HG03565 (cell line): ENCODE data around the gene TRIOBP.
"Not testable (repeated sequence)": the region's sequence is repeated elsewhere in the genome, so short reads cannot be mapped to it uniquely, and the experiment has no call there.

Experiments
- ATAC-seq: cut with Tn5 transposase; IDR thresholded peaks from one replicate; pipeline ENCODE4 v1.9.1; 2021; ENCODE audit warnings: mild to moderate bottlenecking, moderate library complexity; ENCODE audit not compliant: unreplicated experiment

The TRIOBP gene

DNA sequence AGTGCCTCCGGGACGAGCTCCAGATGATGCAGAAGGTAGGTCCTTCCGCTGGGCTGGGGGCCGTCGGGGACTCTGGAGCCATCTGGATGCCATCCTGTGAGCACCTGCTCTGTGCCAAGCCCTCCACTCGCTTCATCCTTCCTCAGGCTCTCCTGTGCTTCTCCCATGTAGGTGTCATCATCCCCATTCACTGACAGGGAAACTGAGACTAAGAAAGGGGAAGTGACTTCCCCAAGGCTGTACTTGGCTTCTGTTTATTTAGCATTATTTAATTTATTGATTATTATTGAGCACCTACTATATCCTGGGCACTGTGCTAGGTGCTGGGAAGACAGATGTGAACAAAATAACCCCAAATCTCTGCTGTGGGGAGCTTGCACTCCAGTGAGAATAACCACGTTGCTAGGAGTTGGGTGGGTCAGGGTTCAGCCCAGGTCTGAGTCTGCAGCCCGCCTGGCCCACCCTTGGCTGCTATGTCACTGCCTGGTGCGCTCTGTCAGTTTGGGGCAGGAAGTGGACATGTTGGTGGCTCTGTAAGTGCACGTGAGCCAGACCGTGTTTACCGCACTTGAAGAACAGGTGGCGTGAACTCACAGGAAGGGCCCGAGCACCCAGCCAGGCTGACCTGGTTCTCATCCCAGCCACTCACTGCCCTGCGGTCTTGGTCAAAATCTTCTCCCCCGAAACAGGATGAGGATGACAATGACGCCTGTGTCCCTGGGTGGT lies 75.0 kb downstream of the TRIOBP start:
- no peak for ATAC-seq

DNA sequence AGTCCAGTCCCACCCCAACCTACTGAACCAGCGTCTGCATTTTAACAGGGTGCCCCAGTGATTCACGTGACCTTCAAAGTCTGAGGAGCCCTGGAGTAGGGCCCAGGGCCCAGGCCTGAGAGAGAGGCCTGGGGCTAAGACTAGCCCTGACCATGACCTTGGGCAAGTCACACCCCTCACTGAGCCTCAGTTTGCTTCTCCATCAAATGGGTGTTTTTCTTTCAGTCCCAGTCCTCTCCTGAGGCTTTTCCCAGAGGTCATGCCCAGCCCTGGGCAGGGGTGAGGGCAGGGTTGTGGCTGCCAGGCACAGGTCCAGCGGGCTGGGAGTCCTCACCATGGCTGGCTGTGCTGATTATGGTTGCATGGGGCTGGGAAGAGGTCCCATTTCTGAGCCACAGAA lies 77.9 kb downstream of the TRIOBP start:
- ATAC-seq, result no peak

DNA sequence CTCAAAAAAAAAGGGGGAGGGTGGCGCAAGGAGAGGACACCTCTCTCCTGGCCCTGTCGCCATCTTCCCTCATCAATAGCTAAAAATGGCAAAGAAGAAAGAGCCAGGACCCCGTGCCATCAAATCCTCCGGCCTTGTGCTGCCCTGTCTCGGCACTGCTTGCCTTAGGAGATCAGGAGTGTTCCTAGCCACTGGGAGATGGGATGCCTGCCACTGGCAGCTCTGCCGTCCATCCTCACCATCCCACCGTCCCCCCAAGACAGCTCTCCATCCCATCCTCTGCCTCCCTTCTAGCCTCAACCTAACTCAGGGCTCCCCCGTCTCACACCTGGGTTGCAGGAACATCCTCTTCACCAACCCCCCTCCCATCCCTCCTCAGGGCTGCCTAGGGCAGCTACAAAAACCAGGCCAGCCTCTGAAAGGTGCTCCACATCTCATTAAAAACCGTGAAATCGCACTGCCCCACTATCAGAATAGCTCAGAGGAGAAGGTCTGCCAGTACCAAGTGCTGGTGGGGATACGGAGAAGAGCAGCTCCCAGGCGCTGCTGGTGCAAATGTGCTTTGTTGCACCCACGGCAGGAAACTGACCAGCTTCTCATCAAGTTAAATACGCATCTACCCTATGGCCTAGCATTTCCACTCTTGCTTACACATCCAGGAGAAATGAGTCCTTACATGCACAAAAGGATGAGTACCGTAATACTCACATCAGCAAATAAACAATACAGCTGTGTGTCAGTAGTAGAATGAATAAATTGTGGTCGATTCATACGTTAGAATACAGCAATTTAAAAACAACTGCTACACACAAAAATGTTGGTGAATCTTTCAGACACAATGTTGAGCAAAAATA lies 79.2 kb downstream of the TRIOBP start:
- ATAC-seq, result no peak

DNA sequence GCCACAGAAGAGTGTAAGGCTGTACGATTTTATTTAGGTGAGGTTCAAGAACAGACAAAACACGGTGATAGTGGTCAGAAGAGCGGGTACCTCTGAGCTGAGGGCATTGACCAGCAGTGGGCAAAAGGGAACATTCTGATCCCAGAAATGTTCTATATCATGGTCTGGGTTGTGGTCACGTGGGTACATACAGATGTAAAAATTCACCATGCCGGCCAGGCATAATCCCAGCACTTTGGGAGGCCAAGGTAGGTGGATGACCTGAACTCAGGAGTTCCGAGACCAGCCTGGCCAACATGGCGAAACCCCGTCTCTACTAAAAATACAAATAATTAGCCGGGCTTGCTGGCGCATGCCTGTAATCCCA lies 79.8 kb downstream of the TRIOBP start:
- ATAC-seq, result no peak

DNA sequence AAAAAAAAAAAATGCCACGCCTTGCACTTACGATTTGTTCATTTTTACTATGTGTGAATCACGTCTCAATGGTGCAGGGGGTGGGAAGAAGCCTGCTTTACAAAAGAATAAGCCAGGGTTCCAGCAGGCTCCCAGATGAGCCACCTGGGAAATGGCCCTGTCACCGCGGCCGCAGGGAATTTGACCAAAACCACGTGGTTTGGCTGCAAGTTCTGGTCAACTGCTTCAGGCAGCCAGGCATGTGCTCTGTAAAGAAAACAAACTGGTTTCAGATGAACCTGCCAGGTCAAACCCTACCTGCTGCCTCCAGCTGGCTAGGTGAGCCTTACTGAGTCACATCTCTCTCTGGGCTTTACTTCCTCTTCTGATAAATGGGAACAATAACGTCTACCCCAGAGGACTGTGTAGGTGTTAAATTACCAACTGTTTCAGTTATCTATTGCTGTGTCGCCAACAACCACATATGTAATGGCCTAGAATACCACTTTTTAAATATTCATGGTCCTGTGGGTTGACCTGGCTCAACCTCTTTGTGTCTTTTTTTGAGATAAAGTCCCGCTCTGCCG lies 80.4 kb downstream of the TRIOBP start:
- no peak for ATAC-seq

DNA sequence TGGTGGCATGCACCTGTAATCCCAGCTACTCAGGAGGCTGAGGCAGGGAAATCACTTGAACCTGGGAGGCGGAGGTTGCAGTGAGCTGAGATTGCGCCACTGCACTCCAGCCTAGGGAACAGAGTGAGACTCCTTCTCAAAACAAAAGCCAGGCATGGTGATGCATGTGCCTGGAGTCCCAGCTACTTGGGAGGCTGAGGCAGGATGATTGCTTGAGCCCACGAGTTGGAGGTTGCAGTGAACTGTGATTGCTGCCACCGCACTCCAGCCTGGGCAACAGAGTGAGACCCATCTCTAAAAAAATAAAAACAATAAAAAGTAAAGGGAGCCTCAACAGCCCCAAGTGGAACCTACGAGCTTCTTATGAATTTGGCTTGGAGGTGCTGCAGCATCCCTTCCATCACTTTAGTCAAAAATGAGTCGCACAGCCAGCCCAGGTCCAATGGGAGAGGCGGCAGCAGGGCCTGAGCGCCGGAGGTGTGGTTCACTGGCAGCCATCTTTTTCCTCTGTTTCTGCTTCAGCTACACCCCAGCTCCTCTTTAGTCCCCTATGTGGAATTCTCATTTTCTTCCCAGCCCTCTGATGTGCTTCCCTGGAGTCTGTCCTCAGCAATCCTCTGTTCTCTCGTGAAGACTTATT lies 81.6 kb downstream of the TRIOBP start:
- no peak for ATAC-seq

DNA sequence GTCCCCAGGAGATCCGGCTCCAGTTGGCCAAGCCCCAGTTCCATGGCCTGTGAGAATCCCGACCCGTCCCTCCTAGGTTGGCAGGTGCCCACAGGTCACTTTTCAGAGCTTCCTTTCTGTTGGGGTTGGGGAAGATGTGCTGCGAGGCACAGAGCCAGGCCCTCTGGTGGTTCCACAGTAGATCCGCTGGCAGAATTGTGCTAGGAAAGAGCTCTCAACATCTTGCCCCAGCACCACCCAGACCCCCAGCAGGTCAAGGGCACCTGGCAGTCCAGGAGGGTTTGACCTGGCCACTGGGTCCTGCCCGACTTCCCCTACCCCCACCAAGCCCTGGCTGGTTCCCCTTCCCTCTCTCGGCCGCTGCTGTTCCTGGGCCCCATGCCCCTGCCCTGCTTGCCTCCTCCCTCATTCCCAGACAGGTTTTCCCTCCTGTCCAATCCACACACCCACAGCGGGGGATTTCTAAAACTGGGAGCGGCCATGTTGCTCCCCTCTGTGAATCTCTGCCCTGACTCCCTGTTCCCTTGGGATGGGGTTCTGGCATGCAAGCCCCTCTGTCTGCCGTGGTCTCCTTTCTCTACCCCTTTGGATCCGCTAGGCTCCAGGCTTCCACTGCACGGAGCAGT lies 84.7 kb downstream of the TRIOBP start:
- ATAC-seq, result no peak

DNA sequence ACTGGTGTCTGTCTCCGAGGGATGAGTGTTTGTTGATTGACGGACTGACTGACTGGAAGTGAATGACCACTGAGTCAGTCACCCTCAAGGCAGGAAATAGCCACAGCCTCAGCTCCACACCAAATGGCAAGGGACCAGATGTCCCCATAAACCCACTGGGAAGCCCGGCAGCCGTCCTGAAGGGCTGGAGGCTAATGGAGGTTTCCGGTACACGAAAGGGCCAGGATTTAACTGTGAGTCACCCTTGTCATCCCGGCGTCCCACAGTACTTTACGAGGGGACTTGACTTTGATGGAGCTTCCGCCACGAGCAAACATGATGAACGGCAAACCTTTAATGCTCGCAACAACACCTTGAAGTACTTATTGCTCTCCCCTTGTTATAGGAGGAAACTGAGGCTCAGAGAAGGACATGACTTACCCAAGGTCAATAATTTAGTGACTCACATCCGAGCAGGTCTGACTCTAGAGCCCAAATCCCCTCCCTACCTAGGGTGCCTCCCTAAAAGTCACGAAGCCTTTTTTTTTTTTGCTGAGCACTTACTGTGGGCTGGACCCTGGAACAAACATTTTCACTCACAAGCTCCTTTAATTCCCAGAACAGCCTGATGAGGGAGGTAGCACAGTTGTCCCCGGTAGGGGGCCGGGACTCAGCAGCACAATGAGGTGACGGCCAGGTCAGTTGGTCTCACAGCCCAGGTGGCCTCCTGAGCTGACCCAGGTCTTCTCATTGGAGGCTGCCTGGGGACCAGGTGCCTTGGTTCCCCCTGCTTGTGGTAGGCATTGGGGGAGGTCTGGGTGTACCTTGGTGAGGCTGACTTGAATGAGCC lies 85.7 kb downstream of the TRIOBP start:
- no peak for ATAC-seq

DNA sequence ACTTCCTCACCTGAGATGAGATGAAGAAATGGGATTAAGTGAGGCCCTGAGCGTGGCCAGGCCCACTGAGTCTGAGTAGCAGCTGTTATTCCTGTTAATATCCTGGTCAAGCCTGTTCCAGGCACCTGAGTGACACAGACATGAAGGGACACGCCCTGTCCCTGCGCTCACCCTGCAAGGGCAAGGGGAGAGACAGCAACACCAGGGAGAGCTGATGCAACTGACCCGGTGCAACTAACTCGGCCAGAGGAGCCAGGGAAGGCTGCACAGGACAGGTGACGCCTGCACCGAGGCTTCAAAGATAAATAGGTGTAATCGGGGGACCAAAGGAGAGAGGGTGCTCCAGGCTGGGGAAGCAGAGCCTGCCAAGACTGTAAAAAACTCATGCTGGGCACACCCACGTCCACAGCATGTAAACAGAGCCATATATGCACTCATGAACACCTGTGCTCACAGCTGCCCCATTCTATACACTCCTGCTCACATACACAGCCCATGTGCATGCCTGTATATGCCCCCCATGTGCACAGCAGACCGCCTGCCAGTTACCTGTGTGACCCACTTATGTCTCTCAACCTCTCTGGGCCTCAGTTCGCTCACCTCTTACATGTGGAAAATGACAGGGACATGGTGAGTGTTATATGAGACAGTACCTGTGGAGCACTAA lies 88.1 kb downstream of the TRIOBP start:
- ATAC-seq, result no peak

DNA sequence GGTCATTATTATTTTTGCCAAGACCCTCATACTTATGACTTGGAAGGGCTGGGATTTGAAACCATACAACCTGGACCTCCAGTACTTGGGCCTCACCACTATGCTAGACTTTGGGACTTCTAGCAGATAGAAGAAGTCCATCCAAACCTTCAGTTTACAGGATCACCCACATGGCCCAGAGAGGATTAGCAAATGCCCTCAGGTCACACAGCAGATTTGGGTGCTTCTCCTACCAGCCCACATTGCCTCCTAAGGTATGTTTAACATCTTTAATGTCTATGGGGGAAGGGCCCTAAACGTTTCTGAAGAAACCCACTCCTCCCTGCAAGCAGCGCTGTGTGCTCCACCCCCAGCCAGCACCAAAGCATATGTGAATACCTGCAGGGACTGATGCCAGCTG lies 93.4 kb downstream of the TRIOBP start:
- no peak for ATAC-seq

DNA sequence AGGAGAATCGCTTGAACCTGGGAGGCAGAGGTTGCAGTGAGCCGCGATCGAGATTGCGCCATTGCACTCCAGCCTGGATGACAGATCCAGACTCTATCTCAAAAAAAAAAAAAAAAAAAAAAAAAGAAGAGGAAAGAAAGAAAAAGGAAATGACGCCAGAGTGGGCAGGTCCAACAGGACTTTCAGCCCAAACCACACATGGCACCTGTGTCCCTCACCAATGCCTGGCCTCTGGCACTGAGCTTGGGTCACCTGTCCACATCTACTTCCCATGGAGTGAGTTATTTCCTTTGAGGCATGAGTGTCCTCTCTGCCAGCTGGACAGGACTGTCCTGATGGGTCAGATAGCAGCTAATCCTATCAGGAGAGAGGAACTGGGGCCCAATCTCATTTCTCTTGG lies 95.6 kb downstream of the TRIOBP start:
- ATAC-seq, result no peak

DNA sequence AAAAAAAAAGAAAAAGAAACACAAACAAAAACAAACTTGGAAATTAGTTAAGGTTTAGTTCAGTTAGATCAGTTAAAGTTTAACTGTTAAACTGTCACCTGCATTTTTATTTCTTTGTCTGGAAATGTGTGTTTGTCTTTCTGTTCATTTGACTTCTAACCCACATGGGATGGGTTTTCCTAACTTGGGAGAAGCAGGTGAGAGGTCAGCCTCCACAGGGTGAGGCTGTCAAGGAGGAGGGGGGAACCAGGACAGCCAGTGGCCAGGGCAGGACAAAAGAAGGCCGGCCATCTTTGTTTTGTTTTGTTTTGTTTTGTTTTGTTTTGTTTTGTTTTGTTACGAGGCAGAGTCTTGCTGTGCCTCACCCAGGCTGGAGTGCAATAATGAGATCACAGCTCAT lies 97.5 kb downstream of the TRIOBP start:
- no peak for ATAC-seq

DNA sequence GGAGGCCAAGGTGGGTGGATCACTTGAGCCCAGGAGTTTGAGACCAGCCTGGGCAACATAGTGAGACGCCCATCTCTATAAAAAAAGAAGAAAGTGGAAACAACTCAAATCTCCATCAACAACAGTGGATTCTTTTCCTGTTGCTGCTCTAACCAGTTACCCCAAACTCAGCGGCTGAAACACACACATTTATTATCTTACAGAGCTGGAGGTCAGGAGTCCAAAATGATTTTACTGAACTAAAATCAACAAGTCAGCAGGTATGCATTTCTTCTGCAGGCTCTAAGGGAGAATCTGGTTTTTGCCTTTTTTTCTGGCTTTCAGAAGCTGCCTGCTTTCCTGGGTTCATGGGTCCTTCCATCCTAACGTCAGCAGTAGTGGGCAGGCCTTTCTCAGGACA lies 99.2 kb downstream of the TRIOBP start:
- ATAC-seq, result no peak

DNA sequence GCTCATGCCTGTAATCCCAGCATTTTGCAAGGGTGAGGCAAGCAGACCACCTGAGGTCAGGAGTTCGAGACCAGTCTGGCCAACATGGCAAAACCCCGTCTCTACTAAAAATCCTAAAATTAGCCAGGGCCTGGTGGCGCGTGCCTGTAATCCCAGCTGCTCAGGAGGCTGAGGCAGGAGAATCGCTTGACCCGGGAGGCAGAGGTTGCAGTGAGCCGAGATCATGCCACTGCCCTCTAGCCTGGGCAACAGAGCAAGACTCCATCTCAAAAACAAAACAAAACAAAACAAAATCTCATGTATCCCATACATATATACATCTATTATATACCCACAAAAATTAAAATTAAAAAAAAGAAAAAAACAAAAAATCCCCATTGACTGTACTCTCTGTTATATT lies 100.4 kb downstream of the TRIOBP start:
- not testable (repeated sequence) for ATAC-seq

DNA sequence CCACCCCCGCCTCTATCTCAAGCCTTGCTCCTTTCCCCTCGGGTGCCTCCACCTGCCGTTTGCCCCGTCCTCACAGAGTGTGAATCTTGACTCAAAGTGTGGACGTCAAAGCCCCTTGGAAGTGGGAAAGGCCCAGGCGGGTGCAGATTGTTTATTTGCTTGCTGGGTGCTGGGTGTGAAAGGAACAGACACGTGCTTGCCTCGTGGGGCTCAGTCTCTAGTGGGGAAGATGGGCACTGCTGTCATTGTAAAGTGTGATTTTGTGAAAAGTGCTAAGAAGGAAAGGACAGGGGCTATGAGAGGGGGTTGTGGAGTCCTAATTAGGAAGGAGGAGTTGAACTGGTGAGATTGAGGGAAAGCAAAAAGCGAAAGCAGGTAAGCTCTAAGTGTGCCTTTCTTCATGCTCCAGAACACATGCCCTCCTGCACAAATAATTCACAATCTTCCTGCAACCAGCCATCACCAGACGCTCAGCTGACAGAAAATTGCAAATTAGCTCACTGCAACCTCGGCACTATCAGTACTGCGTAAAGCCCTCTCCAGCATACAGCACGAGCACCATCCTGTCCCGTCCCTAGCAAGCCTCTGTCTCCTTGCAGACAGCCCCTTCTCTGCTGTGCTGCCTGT lies 101.1 kb downstream of the TRIOBP start:
- no peak for ATAC-seq

DNA sequence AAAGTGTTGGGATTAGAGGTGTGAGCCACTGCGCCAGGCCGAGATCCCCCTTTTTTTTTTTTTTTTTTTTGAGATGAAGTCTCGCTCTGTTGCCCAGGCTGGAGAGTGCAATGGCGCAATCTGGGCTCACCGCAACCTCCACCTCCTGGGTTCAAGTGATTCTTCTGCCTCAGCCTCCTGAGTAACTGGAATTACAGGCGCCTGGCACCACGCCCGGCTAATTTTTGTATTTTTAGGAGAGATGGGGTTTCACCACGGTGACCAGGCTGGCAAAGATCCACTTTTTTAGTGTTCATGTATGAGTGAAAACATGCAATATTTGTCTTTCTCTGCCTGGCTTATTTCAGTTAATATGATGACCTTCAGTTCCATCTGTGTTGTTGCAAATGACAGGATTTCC lies 103.1 kb downstream of the TRIOBP start:
- ATAC-seq, result not testable (repeated sequence)

DNA sequence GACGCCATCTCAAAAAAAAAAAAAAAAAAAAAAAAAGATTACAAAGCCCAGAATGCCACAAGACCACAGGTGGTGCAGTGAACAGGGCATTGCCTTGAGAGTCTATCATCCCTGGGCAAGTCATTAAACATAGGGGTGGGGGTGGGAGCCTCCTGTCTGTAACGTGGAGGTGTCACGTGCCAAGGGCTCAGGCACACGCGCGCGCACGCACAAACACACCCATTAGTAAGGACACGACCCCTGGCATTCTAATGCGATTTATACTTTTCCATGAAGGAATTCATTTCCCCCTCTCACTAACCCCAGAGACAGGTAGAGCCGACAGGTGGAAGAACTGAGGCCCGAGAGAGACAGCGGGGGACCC lies 105.1 kb downstream of the TRIOBP start:
- no peak for ATAC-seq

DNA sequence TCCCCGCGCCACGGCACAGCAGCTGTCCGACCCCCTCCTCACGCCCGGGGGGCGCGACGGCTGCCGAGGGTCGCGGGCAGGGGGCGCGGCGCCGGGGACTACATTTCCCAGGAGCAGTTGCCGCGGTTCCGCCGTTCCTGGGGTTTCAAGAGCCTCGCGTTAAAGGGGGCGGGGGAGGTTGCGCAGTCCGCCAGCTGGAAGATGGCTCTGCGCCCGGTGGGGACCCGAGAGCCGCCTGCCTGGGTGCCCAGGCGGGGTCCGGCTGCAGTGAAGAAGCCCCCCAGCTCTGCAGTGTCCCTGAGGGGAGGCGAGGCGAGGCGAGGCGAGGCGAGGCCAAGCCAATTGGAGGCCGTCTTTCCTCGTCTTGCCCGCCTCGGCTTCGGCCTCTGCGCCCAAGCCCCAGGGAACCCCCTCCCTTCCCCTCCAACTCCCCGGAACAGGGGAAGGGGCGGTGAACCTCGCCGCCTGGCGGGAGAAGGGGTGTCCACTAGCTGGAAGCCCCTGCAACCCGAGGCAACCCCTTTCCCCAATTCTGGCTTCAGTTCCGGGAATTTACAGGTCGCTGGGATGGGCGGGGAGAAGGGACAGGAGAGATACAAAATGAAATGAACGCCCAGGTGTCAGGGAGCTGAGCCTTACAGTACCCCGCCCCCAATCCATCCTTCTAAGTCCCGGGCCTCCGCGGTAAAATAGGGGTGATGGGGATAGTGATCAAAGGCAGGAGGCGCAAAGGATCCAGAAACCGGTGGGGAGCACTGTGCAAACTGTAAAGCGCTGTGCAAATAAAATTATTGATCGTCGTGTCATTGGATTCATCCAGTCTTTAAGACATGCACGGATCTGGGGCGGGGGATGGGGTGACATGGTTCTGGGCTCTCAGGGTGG lies 105.7 kb downstream of the TRIOBP start:
- ATAC-seq, result no peak
